Transverse colon (tissue), 4 donors: ENCODE measurements around the gene BIRC6. TPM values are rescaled to one million over a fixed set of nuclear protein-coding genes. Genes with fewer than 3 reads are reported as not detected.
"Not testable (repeated sequence)": the region's sequence is repeated elsewhere in the genome, so short reads cannot be mapped to it uniquely, and the experiment has no call there.

Experiments
- DNase-seq: peaks from one replicate; pipeline ENCODE4 v3.0.0-alpha.2; 2019
- H3K27ac ChIP-seq, 4 donors: fragments of 200-600 bp; sonication (generic); 2 replicates each; pipeline ENCODE4 v1.5.1; 2016 to 2018; ENCODE audit warnings: inconsistent platforms in 4 of 4
- H3K27me3 ChIP-seq: fragments of 200-600 bp; sonication (generic); 2 replicates; pipeline ENCODE4 v1.5.1; 2017; ENCODE audit warnings: inconsistent platforms
- H3K36me3 ChIP-seq, 4 donors: fragments of 200-600 bp; sonication (generic); 2 replicates each; pipeline ENCODE4 v1.5.1; 2017 to 2019; ENCODE audit warnings: inconsistent platforms in 4 of 4
- H3K4me1 ChIP-seq, 4 donors: fragments of 200-600 bp; sonication (generic); 2 replicates each; pipeline ENCODE4 v1.5.1; 2017 to 2020; ENCODE audit warnings: inconsistent platforms in 4 of 4
- H3K4me3 ChIP-seq, 4 donors: fragments of 200-600 bp; sonication (generic); 1 replicate in 1 of 4; 2 replicates in 3 of 4; pipeline versions ENCODE4 v1.5.1 to v1.6.1; 2017 to 2019; ENCODE audit warnings: inconsistent platforms in 4 of 4
- H3K9me3 ChIP-seq, 2 donors: fragments of 200-600 bp; sonication (generic); 2 replicates each; pipeline ENCODE4 v1.5.1; 2017 to 2019; ENCODE audit warnings: inconsistent platforms in 2 of 2
- CTCF ChIP-seq, 5 experiments: fragments of 200-600 bp in 3 of 5; fragments of 450-650 bp in 2 of 5; sonication (generic) in 3 of 5; IDR thresholded peaks; 1 replicate in 2 of 5; 2 replicates in 3 of 5; pipeline ENCODE4 v1.5.1; 2016 to 2017; ENCODE audit warnings: antibody characterized with exemption in 5 of 5, inconsistent platforms in 3 of 5, mild to moderate bottlenecking in 2 of 5, moderate library complexity in 1 of 5
- EP300 ChIP-seq: sonication (generic); formaldehyde crosslinking; IDR thresholded peaks from one replicate; pipeline ENCODE4 v1.6.1; 2017; ENCODE audit warnings: antibody characterized with exemption, low read depth
- POLR2A ChIP-seq: fragments of 450-650 bp; IDR thresholded peaks from one replicate; pipeline ENCODE4 v1.6.1; 2016; ENCODE audit warnings: antibody characterized with exemption, mild to moderate bottlenecking, moderate library complexity
- POLR2AphosphoS5 ChIP-seq, 3 donors: sonication (generic); formaldehyde crosslinking; IDR thresholded peaks; one replicate each; pipeline ENCODE4 v1.6.1; 2016; ENCODE audit warnings: antibody characterized with exemption in 3 of 3
- WGBS, 2 donors: methylation state at CpG; one replicate each; pipeline ENCODE4 v1.1.5; 2018; ENCODE audit warnings: low coverage in 1 of 2; 5-methylcytosine and 5-hydroxymethylcytosine counted together
- in situ Hi-C, 4 donors: fragments of 200-750 bp; cut with MboI; loops; one replicate each; pipeline versions ENCODE4 v1.15.0 to v1.15.1; 2017; ENCODE audit warnings: low sequenced_read_pairs in 3 of 4, low pct_ligation_motif_present in 1 of 4, low pct_unique_long_range_greater_than_20kb in 1 of 4
- intact Hi-C: fragments of 100-400 bp; cut with DNase I; formaldehyde crosslinking; loops from one replicate; pipeline ENCODE4 v1.15.1; 2023; ENCODE audit warnings: low total_unique reads
- total RNA-seq, 4 donors: library from RNA; depleted of rRNA; stranded (reverse); fragments of >200 nt; gene quantifications; one replicate each; pipeline ENCODE4 v1.1.0, GENCODE V29; 2016

BIRC6 gene
- total RNA-seq, 4 donors from 2014 or later: 131 to 337 (median 219) TPM

GRCh38 chr2:32357318-32358110 lies 691 bp downstream of the BIRC6 start:
- 0% methylated on average over 53 of the region's 65 CpGs; no CpG with 5 or more reads in 1 of the 2 donors for WGBS, 2 donors
- intact Hi-C loops: no loop called here

GRCh38 chr2:32358111-32358482 lies 1.3 kb downstream of the BIRC6 start:
- DNase-seq: peak; percentile 17
- Histone ChIP-seq H3K27ac (peak overlapping the region; percentile 93 to 100 (median 97)), H3K4me3 (peak overlapping the region; percentile 72 to 100 (median 80)), H3K36me3 (no peaks in the 10 kb centered on the region), H3K27me3 (no peaks in the 10 kb centered on the region), H3K4me1 (peaks cover 20 to 40% (median 25%) of the 10 kb centered on the region in 4 donors), H3K9me3 (no peaks in the 10 kb centered on the region)
- intact Hi-C loops (no loop called here), in situ Hi-C loops (no loop called here)
- TF ChIP-seq EP300 (no peak), POLR2AphosphoS5 (IDR thresholded peaks at IDR 0.05) (no peak), POLR2A (no peak), CTCF (IDR thresholded peaks at IDR 0.05) (no peak)
- WGBS, 2 donors: 1% methylated on average over 16 of the region's 16 CpGs; no CpG with 5 or more reads in 1 of the 2 donors

More at GRCh38 chr2:32357318-32358110, 691 bp downstream of the BIRC6 start:
- H3K27ac ChIP-seq: peak overlapping the region; percentile 93 to 100 (median 97)
- no peaks in the 10 kb centered on the region for H3K9me3 ChIP-seq
- peaks cover 20 to 35% (median 23%) of the 10 kb centered on the region in 4 donors for H3K4me1 ChIP-seq
- no peak for TF ChIP-seq POLR2A
- no peak for TF ChIP-seq POLR2AphosphoS5 (IDR thresholded peaks at IDR 0.05)
- no peak for TF ChIP-seq CTCF (IDR thresholded peaks at IDR 0.05)
- TF ChIP-seq EP300: no peak
- peak overlapping the region; percentile 72 to 100 (median 80) for H3K4me3 ChIP-seq
- peak; percentile 45 for DNase-seq
- in situ Hi-C loops: no loop called here
- no peaks in the 10 kb centered on the region for H3K27me3 ChIP-seq
- no peaks in the 10 kb centered on the region for H3K36me3 ChIP-seq

- Histone ChIP-seq H3K4me3 (no peak overlapping the region), H3K9me3 (no peaks in the 10 kb centered on the region), H3K27ac (no peak overlapping the region), H3K27me3 (no peaks in the 10 kb centered on the region), H3K36me3 (no peaks in the 10 kb centered on the region), H3K4me1 (peaks cover 23 to 59% (median 34%) of the 10 kb centered on the region in 4 donors)
- no peak for DNase-seq
- no peak for TF ChIP-seq POLR2AphosphoS5 (IDR thresholded peaks at IDR 0.05)
- no peak for TF ChIP-seq EP300
- TF ChIP-seq CTCF (IDR thresholded peaks at IDR 0.05): no peak
- no peak for TF ChIP-seq POLR2A
- in situ Hi-C loops: no loop called here
- 51 to 79% methylated on average over 4 of the region's 4 CpGs for WGBS, 2 donors
- intact Hi-C loops: no loop called here
Measured at GRCh38 chr2:32360416-32360815, 3.6 kb downstream of the BIRC6 start.

- WGBS, 2 donors: 70 to 93% methylated on average over 2 of the region's 2 CpGs
Measured at GRCh38 chr2:32362997-32363396, 6.2 kb downstream of the BIRC6 start.

More at GRCh38 chr2:32362997-32363396, 6.2 kb downstream of the BIRC6 start:
- H3K27me3 ChIP-seq, H3K27ac ChIP-seq, in situ Hi-C loops, H3K4me3 ChIP-seq, DNase-seq, H3K9me3 ChIP-seq, intact Hi-C loops, H3K36me3 ChIP-seq: not testable (repeated sequence)
- H3K4me1 ChIP-seq: peaks cover 23 to 68% (median 39%) of the 10 kb centered on the region in 4 donors
